Stimulated activated CD8-positive, alpha-beta memory T cell treated with anti-CD3 and anti-CD28 coated beads, Interleukin-7, amount 100 ng/mL, for 48 hours (primary cell): Measurements from ENCODE around the gene PIK3CB.
"Not testable (repeated sequence)": the region's sequence is repeated elsewhere in the genome, so short reads cannot be mapped to it uniquely, and the experiment has no call there.

ENCODE experiments used
- DNase-seq, 2 donors: peaks; one replicate each; pipeline ENCODE4 v3.0.0-alpha.2; 2020; ENCODE audit warnings: low read depth in 1 of 2; ENCODE audit errors: extremely low read depth in 1 of 2

PIK3CB gene

GRCh38 chr3:138625707-138626365 lies 208.9 kb downstream of the PIK3CB start:
- no peak for DNase-seq

- no peak for DNase-seq
These were observed 210.2 kb downstream of the PIK3CB start for GRCh38 chr3:138624518-138624917.

GRCh38 chr3:138620431-138620830 lies 214.3 kb downstream of the PIK3CB start:
- DNase-seq = no peak

- no peak for DNase-seq
These were observed 219.3 kb downstream of the PIK3CB start for GRCh38 chr3:138615462-138615861.

- no peak for DNase-seq
These were observed 224.8 kb downstream of the PIK3CB start for GRCh38 chr3:138609898-138610266.

GRCh38 chr3:138608322-138609135 lies 226.2 kb downstream of the PIK3CB start, which contains the start of gene FAIM:
Gene FAIM, plus strand, starts transcription at chr3:138608771. Its CDS starts 10,956 bp downstream, at chr3:138619727.
- peak; percentile 26 to 35 for DNase-seq

- not testable (repeated sequence) for DNase-seq
These were observed 230.6 kb downstream of the PIK3CB start for GRCh38 chr3:138604106-138604595.
